Stimulated activated CD8-positive, alpha-beta memory T cell treated with anti-CD3 and anti-CD28 coated beads, Interleukin-7, amount 100 ng/mL, for 24 hours (primary cell): Measurements from ENCODE around the gene CPT1C.

Source experiments
- DNase-seq: peaks from one replicate; pipeline ENCODE4 v3.0.0-alpha.2; 2020; ENCODE audit warnings: low read depth

CPT1C gene

GRCh38 chr19:49761625-49762311, 70.9 kb downstream of the CPT1C start:
- no peak for DNase-seq

GRCh38 chr19:49763230-49763629, 72.3 kb downstream of the CPT1C start, which contains the start of gene TSKS:
Gene TSKS, minus strand, starts transcription at chr19:49763306. Its CDS starts 59 bp downstream, at chr19:49763247.
- DNase-seq: no peak
